MCF 10A (cell line): ENCODE measurements around the gene RAB1A. TPM values are rescaled to one million over a fixed set of nuclear protein-coding genes. Genes with fewer than 3 reads are reported as not detected.

ENCODE experiments used
- BruUV-seq: library from RNA; stranded (reverse); fragments of 400-500 nt; replicated peaks from 2 replicates; lab custom pipeline; 2021; lab: Mats Ljungman, UMichigan
- CTCF ChIA-PET: fragments of 300-600 bp; sonication (Branson Sonifier 250); formaldehyde crosslinking; extraction: SDS; loops from one replicate; lab custom pipeline; 2021; ENCODE audit warnings: antibody characterized with exemption, inconsistent platforms; lab: Yijun Ruan, JAX
- POLR2A ChIA-PET: fragments of 300-600, 350-650 bp; sonication (Branson Sonifier 250); formaldehyde crosslinking; extraction: SDS; loops from one replicate; lab custom pipeline; 2020; ENCODE audit warnings: antibody characterized with exemption, inconsistent platforms; lab: Yijun Ruan, JAX
- DNase-seq: peaks from one replicate; pipeline ENCODE4 v3.0.0-alpha.2; 2018; ENCODE audit not compliant: unreplicated experiment
- H3K27ac Mint-ChIP-seq: one replicate; pipeline ENCODE4 v1.8.0; 2022; ENCODE audit warnings: mild to moderate bottlenecking, low read depth, mixed read lengths; ENCODE audit not compliant: unreplicated experiment
- H3K27me3 Mint-ChIP-seq: one replicate; pipeline ENCODE4 v1.8.0; 2022; ENCODE audit warnings: mixed read lengths; ENCODE audit not compliant: insufficient read depth, unreplicated experiment
- H3K36me3 Mint-ChIP-seq: one replicate; pipeline ENCODE4 v1.8.0; 2022; ENCODE audit warnings: mild to moderate bottlenecking, moderate library complexity, mixed read lengths; ENCODE audit not compliant: insufficient read depth, unreplicated experiment
- H3K4me1 Mint-ChIP-seq: one replicate; pipeline ENCODE4 v1.8.0; 2022; ENCODE audit warnings: mixed read lengths; ENCODE audit not compliant: insufficient read depth, unreplicated experiment
- H3K4me3 Mint-ChIP-seq: one replicate; pipeline ENCODE4 v1.8.0; 2022; ENCODE audit warnings: mild to moderate bottlenecking, moderate library complexity, mixed read lengths; ENCODE audit not compliant: unreplicated experiment
- H3K9me3 Mint-ChIP-seq: one replicate; pipeline ENCODE4 v1.8.0; 2022; ENCODE audit warnings: mixed read lengths; ENCODE audit not compliant: unreplicated experiment
- CTCF ChIP-seq: fragments of 200-600 bp; IDR thresholded peaks from one replicate; pipeline ENCODE4 v1.8.0; 2022; ENCODE audit warnings: antibody characterized with exemption, mild to moderate bottlenecking; ENCODE audit not compliant: unreplicated experiment
- intact Hi-C: fragments of 100-400 bp; cut with micrococcal nuclease; formaldehyde crosslinking; loops from 2 replicates; pipeline ENCODE4 v1.14.1; 2022
- total RNA-seq: library from RNA; stranded (reverse); gene quantifications from 2 replicates; pipeline ENCODE4 v1.2.3, GENCODE V29; 2022

Gene RAB1A
- total RNA-seq, 1 experiment from 2014 or later, result 131 TPM

GRCh38 chr2:65067806-65068553 is 61.9 kb downstream of the RAB1A start:
- POLR2A ChIA-PET, result interaction anchor here (0.5 to 7.6 kb wide), 7 partner anchors 10 to 545 kb away, joined by 3 to 72 read pairs (median 3); partner anchors contain the start of genes CEP68 and RAB1A
- no peaks in the 10 kb centered on the region for H3K9me3 Mint-ChIP-seq
- intact Hi-C loops, result loop anchor here (10.0 kb wide), 1 partner anchor 57 kb away; no protein-coding TSS in a partner anchor
- H3K36me3 Mint-ChIP-seq, result peaks cover 18% of the 10 kb centered on the region
- H3K27me3 Mint-ChIP-seq, result no peaks in the 10 kb centered on the region
- DNase-seq, result no peak
- BruUV-seq, result no TSS peak
- CTCF ChIA-PET, result interaction anchor here (0.6 to 1.9 kb wide), 8 partner anchors 10 to 1800 kb away, joined by 3 to 6 read pairs (median 4); no protein-coding TSS in a partner anchor
- peaks cover 31% of the 10 kb centered on the region for H3K4me1 Mint-ChIP-seq
- TF ChIP-seq CTCF, result no peak
- H3K27ac Mint-ChIP-seq, result peak overlapping the region; percentile 78
- H3K4me3 Mint-ChIP-seq, result no peak overlapping the region

GRCh38 chr2:65064728-65065552 is 65.0 kb downstream of the RAB1A start:
- Mint-ChIP-seq H3K27me3 (no peaks in the 10 kb centered on the region), H3K36me3 (peaks cover 4% of the 10 kb centered on the region), H3K4me1 (peaks cover 20% of the 10 kb centered on the region), H3K4me3 (peak overlapping the region; percentile 7), H3K9me3 (no peaks in the 10 kb centered on the region), H3K27ac (peak overlapping the region; percentile 65)
- CTCF ChIA-PET, result interaction anchor here (0.6 to 6.7 kb wide), 27 partner anchors 8 to 1042 kb away, joined by 3 to 47 read pairs (median 4); no protein-coding TSS in a partner anchor
- peak; percentile 90 for DNase-seq
- intact Hi-C loops, result loop anchor here (2.0 to 10.0 kb wide), 2 partner anchors 60 to 122 kb away; no protein-coding TSS in a partner anchor
- POLR2A ChIA-PET, result interaction anchor here (0.5 to 3.4 kb wide), 14 partner anchors 9 to 521 kb away, joined by 3 to 36 read pairs (median 4); partner anchors contain the start of genes ACTR2, CEP68 and RAB1A
- BruUV-seq, result no TSS peak
- TF ChIP-seq CTCF, result peak; percentile 42

GRCh38 chr2:65062843-65063825 is 66.8 kb downstream of the RAB1A start:
- intact Hi-C loops, result loop anchor here (10.0 kb wide), 1 partner anchor 62 kb away; no protein-coding TSS in a partner anchor
- TF ChIP-seq CTCF, result no peak
- H3K4me3 Mint-ChIP-seq, result no peak overlapping the region
- ChIA-PET CTCF (interaction anchor here (0.6 to 6.7 kb wide), 9 partner anchors 13 to 513 kb away, joined by 3 to 47 read pairs (median 5); no protein-coding TSS in a partner anchor), POLR2A (interaction anchor here (0.7 to 3.4 kb wide), 2 partner anchors 66 to 138 kb away, joined by 3 to 22 read pairs; partner anchors contain the start of gene RAB1A)
- no TSS peak for BruUV-seq
- peak overlapping the region; percentile 35 for H3K27ac Mint-ChIP-seq
- peaks cover 4% of the 10 kb centered on the region for H3K36me3 Mint-ChIP-seq
- no peaks in the 10 kb centered on the region for H3K9me3 Mint-ChIP-seq
- no peaks in the 10 kb centered on the region for H3K27me3 Mint-ChIP-seq
- H3K4me1 Mint-ChIP-seq, result peaks cover 14% of the 10 kb centered on the region
- DNase-seq, result no peak
